ENCODE results near the gene FOXN3.

DNA sequence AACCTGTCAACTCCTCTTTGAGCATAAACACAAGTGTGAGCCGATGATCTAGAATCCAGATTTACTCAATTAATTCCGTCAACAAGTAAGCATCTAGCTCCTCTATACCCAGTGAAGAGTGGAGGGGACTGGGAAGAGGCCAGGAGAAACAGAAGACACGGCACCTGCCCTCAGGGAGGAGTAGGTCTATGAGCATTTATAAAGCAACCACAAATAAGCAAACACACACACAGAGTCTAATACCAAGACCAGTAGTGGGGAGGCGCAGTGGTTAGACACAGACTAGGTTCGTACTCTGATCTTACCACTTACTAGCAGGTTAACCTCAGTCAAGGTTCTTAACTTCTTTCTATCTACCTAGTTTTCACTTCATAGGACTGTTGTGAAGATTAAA, 5.9 kb upstream of the FOXN3 start:
- no peak for TF ChIP-seq POLR2A (IDR thresholded peaks at IDR 0.05)
- TF ChIP-seq CTCF (IDR thresholded peaks at IDR 0.05) = no peak

All from lower leg skin (tissue), 3 donors.